Measurements from ENCODE around the gene LRRC74A.

The LRRC74A gene

DNA sequence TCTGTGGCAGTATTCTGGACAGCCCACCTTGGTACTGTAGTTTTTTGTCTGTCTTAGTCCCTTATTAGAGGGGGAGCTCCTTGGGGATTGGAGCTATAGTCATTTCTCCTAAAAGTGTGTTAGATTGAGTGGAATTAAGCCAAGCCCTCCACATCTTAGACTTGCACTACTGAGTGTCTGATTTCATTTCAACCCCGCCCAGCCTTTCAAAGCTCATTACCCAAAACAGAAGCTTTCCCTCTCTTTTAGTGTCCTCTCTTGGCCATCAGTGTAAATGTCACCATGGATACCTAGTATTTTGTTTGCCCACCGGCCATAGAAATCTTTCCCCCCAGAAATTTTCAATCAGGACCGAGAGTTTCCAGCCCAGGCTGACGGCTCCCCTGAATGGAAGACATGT lies 74.5 kb downstream of the LRRC74A start:
- TF ChIP-seq, protein P1, sequence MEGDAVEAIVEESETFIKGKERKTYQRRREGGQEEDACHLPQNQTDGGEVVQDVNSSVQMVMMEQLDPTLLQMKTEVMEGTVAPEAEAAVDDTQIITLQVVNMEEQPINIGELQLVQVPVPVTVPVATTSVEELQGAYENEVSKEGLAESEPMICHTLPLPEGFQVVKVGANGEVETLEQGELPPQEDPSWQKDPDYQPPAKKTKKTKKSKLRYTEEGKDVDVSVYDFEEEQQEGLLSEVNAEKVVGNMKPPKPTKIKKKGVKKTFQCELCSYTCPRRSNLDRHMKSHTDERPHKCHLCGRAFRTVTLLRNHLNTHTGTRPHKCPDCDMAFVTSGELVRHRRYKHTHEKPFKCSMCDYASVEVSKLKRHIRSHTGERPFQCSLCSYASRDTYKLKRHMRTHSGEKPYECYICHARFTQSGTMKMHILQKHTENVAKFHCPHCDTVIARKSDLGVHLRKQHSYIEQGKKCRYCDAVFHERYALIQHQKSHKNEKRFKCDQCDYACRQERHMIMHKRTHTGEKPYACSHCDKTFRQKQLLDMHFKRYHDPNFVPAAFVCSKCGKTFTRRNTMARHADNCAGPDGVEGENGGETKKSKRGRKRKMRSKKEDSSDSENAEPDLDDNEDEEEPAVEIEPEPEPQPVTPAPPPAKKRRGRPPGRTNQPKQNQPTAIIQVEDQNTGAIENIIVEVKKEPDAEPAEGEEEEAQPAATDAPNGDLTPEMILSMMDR (IDR thresholded peaks at IDR 0.05; ENCODE audit: low read depth, low read length, missing control alignments), result no peak
- no peak for DNase-seq (ENCODE audit: extremely low read depth, low read depth)
- no peak overlapping the region for H3K4me3 ChIP-seq (replicated peaks; ENCODE audit: low read depth, low read length)

DNA sequence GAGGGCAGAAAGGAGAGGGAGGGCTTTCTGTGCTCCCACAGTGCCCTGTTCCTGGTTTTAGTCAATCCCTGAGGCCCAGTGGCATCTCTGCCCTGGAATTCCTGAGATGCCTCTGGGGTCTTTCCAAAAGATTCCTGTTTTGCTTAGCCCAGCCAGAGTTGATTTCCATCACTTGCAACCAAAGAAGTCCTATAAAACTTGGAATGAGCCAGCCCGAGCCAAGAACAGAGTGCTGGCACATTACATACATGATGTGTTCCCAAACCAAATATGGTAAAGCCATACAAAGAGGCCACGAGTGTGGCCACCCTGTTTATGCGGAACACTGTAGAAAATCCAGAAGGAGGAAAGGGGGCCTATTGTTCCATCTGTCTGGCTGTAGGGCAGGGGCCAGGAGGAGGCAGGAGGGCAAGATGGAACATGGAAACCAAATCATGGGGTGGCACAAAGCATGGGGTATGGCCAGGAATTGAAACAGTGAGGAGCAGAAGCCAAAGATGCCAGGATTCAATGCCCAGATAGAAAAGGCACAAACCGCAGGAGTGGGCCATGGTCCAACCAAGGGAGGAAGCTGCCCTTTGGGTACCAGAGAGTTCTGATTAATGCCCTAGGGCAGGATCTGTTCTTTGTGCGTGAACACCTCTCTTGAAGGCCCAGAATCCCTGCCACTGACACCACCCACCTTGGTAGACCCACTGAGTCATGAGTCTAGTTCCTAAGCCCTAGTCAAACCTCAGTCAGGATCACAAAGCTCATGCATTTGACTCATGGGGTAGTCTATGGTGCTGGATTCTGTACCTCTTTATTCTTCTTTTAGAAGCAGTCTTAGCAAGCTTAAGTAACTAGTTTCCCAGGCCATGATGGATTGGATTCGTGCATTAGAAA lies 75.2 kb downstream of the LRRC74A start:
- DNase-seq (ENCODE audit: extremely low read depth, low read depth), result no peak
- H3K4me3 ChIP-seq (replicated peaks; ENCODE audit: low read depth, low read length), result no peak overlapping the region
- TF ChIP-seq, protein P1 (IDR thresholded peaks at IDR 0.05; ENCODE audit: low read depth, low read length, missing control alignments), result no peak

DNA sequence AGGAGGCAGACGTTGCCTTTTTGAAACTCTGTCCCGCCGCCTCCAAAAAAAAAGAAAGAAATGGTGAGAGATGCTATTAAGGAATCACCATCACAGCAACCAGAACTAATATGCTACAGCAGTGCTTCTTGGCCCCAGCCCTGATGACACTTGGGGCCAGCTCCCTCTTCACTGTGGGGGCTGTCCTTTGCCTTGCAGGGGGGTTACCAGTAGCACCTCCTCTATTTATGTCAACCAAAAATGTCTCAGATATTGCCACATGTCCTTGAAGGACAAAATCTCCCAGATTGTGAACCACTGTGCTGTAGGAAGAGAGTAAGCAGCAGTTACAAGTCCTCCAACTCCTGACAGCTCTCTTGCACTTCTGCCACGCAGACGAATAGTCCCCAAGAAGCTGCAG lies 76.4 kb downstream of the LRRC74A start:
- DNase-seq (ENCODE audit: extremely low read depth, low read depth), result no peak
- TF ChIP-seq, protein P1 (IDR thresholded peaks at IDR 0.05; ENCODE audit: low read depth, low read length, missing control alignments), result no peak
- no peak overlapping the region for H3K4me3 ChIP-seq (replicated peaks; ENCODE audit: low read depth, low read length)

DNA sequence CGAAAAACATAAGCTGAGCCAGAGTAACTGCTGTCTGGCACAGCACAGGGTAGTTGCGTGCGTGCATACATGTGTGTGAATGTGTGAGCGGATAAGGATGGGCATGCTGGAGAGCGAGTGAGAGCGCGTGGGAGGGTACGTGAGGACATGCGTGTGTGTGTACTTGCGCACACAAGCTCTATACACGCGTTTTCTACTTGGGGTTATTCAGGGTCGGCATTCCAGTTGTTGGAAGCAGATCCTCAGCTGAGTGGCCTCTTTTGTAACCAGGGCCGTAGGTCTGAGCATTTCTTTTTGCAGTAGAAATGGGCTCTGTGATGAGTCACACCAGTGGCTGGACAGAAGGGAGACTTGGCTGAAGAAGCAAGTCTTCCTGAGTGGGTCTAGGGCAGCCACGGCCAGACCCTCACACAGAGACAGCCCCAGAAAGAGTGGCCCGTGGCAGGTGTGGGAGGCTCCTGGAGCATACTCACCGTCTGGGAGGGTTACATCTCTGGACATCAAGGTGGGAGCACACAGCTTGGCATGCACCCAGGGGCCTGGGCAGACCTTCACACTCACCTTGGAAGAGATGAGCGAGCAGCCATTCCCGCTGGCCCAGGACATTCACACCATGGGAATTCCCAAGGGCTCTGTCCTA lies 78.0 kb downstream of the LRRC74A start:
- H3K4me3 ChIP-seq (replicated peaks; ENCODE audit: low read depth, low read length), result 0 out of 2 replicates have a peak overlapping the region, but pooled peaks have one; percentile 0
- DNase-seq (ENCODE audit: extremely low read depth, low read depth), result no peak
- TF ChIP-seq, protein P1 (IDR thresholded peaks at IDR 0.05; ENCODE audit: low read depth, low read length, missing control alignments), result no peak

DNA sequence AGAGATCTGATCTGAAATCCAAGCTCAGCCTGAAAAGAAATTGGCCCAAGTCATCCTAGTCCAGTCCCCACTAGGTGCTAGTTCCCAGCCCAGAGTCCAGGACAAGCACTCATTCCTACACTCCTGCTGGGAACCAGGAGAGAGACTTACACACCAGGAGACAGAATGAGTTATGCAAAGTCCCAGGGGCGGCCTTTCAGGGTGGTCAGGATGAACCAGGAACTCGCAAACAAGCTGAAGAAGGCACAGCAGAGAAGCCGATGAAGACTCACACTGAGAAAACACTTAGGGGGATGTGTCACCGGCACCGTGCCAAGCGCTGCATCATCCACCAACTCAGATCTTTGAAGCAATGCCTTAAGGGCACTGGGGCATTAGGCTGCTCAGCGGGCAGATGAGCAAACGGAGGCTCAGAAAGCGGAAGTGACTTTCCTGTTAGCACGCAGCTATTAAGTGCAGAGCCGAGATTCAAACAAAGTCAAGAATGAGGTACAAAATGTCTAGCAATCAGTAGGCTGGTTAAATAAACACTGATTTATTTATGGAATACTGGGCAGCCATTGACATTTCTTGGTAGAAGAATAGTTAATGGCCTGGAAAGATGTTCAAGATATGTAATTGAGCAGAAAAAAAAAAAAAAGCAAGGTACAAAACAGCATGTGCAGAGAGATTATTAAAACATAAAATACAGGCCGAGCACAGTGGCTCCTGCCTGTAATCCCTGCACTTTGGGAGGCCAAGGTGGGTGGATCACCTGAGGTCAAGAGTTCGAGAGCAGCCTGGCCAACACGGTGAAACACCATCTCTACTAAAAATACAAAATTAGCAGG lies 78.7 kb downstream of the LRRC74A start:
- peak overlapping the region; percentile 0; the same call in 1 of the 2 replicates for H3K4me3 ChIP-seq (replicated peaks; ENCODE audit: low read depth, low read length)
- TF ChIP-seq, protein P1 (IDR thresholded peaks at IDR 0.05; ENCODE audit: low read depth, low read length, missing control alignments), result no peak
- DNase-seq (ENCODE audit: extremely low read depth, low read depth), result peak; percentile 97

DNA sequence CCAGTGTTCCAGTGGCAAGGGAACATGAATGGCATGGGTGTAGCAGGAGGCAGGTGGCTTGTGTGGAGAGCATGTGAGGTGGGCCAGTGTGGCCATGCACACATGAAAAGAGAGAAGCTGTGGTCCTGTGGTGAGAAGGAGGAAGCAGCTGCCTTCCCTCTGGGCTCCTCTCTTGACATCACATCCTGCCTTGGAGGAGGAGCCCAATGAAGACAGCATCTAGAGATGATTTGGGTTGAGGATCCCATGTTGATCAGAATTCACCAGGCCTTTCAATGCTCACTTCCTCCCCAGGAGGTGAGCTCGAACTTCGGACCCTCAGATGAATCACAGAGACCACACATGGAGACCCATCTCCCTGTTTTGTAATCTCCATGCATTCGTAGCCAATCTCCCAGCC lies 82.6 kb downstream of the LRRC74A start:
- TF ChIP-seq, protein P1 (IDR thresholded peaks at IDR 0.05; ENCODE audit: low read depth, low read length, missing control alignments), result no peak
- no peak for DNase-seq (ENCODE audit: extremely low read depth, low read depth)
- no peak overlapping the region for H3K4me3 ChIP-seq (replicated peaks; ENCODE audit: low read depth, low read length)
